ENCODE results near the gene IFI35.
"Not testable (repeated sequence)": the region's sequence is repeated elsewhere in the genome, so short reads cannot be mapped to it uniquely, and the experiment has no call there.

IFI35 gene

GRCh38 chr17:43006639-43007551 lies at the start of gene IFI35:
Gene IFI35 (plus strand): TSS chr17:43006784. CDS start chr17:43006948, 164 bp downstream.
- peak; percentile 70 to 83 (median 78) for DNase-seq (ENCODE audit: low read depth in 3 of 3)

GRCh38 chr17:42964161-42964932 lies 42.2 kb upstream of the IFI35 start, which contains the start of gene AARSD1:
Gene AARSD1 (minus strand): TSS chr17:42964454. CDS start chr17:42964440, 14 bp downstream.
- DNase-seq (ENCODE audit: low read depth in 3 of 3) = peak; percentile 74 to 82 (median 80)

- no peak for DNase-seq (ENCODE audit: low read depth in 3 of 3)
Observed at GRCh38 chr17:42967925-42968324, 38.7 kb upstream of the IFI35 start.

GRCh38 chr17:42969001-42969581 lies 37.5 kb upstream of the IFI35 start:
- DNase-seq (ENCODE audit: low read depth in 3 of 3) = no peak

GRCh38 chr17:42971589-42971988 lies 35.0 kb upstream of the IFI35 start:
- DNase-seq (ENCODE audit: low read depth in 3 of 3) = no peak

- DNase-seq (ENCODE audit: low read depth in 3 of 3) = not testable (repeated sequence)
Observed at GRCh38 chr17:42973323-42973722, 33.3 kb upstream of the IFI35 start.

GRCh38 chr17:42975265-42975664 lies 31.3 kb upstream of the IFI35 start:
- DNase-seq (ENCODE audit: low read depth in 3 of 3) = no peak

GRCh38 chr17:42975701-42976100 lies 30.9 kb upstream of the IFI35 start:
- DNase-seq (ENCODE audit: low read depth in 3 of 3) = not testable (repeated sequence)

GRCh38 chr17:42979511-42980273 lies 26.9 kb upstream of the IFI35 start, which contains the start of gene PTGES3L:
Gene PTGES3L (minus strand): TSS chr17:42980080. CDS start chr17:42980053, 27 bp downstream.
- DNase-seq (ENCODE audit: low read depth in 3 of 3) = no peak

- DNase-seq (ENCODE audit: low read depth in 3 of 3) = peak; percentile 88
Observed at GRCh38 chr17:42980274-42980765, 26.3 kb upstream of the IFI35 start, which contains the start of gene RUNDC1. Gene RUNDC1 (plus strand): TSS chr17:42980565. CDS start chr17:42980577, 12 bp downstream.

GRCh38 chr17:42980766-42981397 lies 25.7 kb upstream of the IFI35 start:
- peak in 2 of 3 experiments; percentile 35 to 47 for DNase-seq (ENCODE audit: low read depth in 3 of 3)

GRCh38 chr17:42982266-42982665 lies 24.3 kb upstream of the IFI35 start:
- DNase-seq (ENCODE audit: low read depth in 3 of 3) = no peak

GRCh38 chr17:42985225-42985624 lies 21.4 kb upstream of the IFI35 start:
- DNase-seq (ENCODE audit: low read depth in 3 of 3) = no peak

GRCh38 chr17:42989141-42989540 lies 17.4 kb upstream of the IFI35 start:
- DNase-seq (ENCODE audit: low read depth in 3 of 3) = no peak

- no peak for DNase-seq (ENCODE audit: low read depth in 3 of 3)
Observed at GRCh38 chr17:42989726-42990652, 16.6 kb upstream of the IFI35 start.

- no peak for DNase-seq (ENCODE audit: low read depth in 3 of 3)
Observed at GRCh38 chr17:42991471-42991870, 15.1 kb upstream of the IFI35 start.

GRCh38 chr17:42992872-42993271 lies 13.7 kb upstream of the IFI35 start:
- DNase-seq (ENCODE audit: low read depth in 3 of 3) = no peak

GRCh38 chr17:42993913-42994312 lies 12.7 kb upstream of the IFI35 start:
- DNase-seq (ENCODE audit: low read depth in 3 of 3) = not testable (repeated sequence)

- no peak for DNase-seq (ENCODE audit: low read depth in 3 of 3)
Observed at GRCh38 chr17:42997390-42997983, 9.1 kb upstream of the IFI35 start.

Data from stimulated activated CD4-positive, alpha-beta T cell treated with anti-CD3 and anti-CD28 coated beads, TNF-alpha, amount 100 ng/mL, for 4 hours (primary cell).